Calu3 (cell line): ENCODE results near the gene USP43. TPM values are rescaled to one million over a fixed set of nuclear protein-coding genes. Genes with fewer than 3 reads are reported as not detected.

ENCODE experiments used
- BruUV-seq: library from RNA; stranded (reverse); fragments of 400-500 nt; replicated peaks from 2 replicates; lab custom pipeline; 2021; lab: Mats Ljungman, UMichigan
- CTCF ChIA-PET: fragments of 300-600 bp; sonication (Branson Sonifier 250); formaldehyde crosslinking; loops from one replicate; lab custom pipeline; 2022; ENCODE audit warnings: antibody characterized with exemption; lab: Charles Lee
- DNase-seq: peaks from one replicate; pipeline ENCODE4 v3.0.0; 2022
- H3K27ac Mint-ChIP-seq: one replicate; pipeline ENCODE4 v1.8.0; 2022; ENCODE audit warnings: mixed read lengths; ENCODE audit not compliant: unreplicated experiment
- H3K27me3 Mint-ChIP-seq: one replicate; pipeline ENCODE4 v1.8.0; 2022; ENCODE audit warnings: mixed read lengths; ENCODE audit not compliant: unreplicated experiment
- H3K36me3 Mint-ChIP-seq: one replicate; pipeline ENCODE4 v1.8.0; 2022; ENCODE audit warnings: mild to moderate bottlenecking, moderate library complexity, mixed read lengths; ENCODE audit not compliant: insufficient read depth, unreplicated experiment
- H3K4me1 Mint-ChIP-seq: one replicate; pipeline ENCODE4 v1.8.0; 2022; ENCODE audit warnings: mild to moderate bottlenecking, low read depth, mixed read lengths; ENCODE audit not compliant: unreplicated experiment
- H3K4me3 Mint-ChIP-seq: one replicate; pipeline ENCODE4 v1.8.0; 2022; ENCODE audit warnings: mild to moderate bottlenecking, low read depth, moderate library complexity, mixed read lengths; ENCODE audit not compliant: unreplicated experiment
- H3K9me3 Mint-ChIP-seq: one replicate; pipeline ENCODE4 v1.8.0; 2022; ENCODE audit warnings: low read depth, mixed read lengths; ENCODE audit not compliant: unreplicated experiment
- intact Hi-C: fragments of 100-400 bp; cut with micrococcal nuclease; formaldehyde crosslinking; loops from one replicate; pipeline ENCODE4 v1.10.0; 2022; ENCODE audit not compliant: unreplicated experiment
- total RNA-seq: library from RNA; stranded (reverse); gene quantifications from 2 replicates; pipeline ENCODE4 v1.2.3, GENCODE V29; 2022
- TF ChIP-seq, protein P1 (sequence below): fragments of 200-600 bp; IDR thresholded peaks from one replicate; pipeline ENCODE4 v1.8.0; 2022; ENCODE audit warnings: antibody characterized with exemption; ENCODE audit not compliant: unreplicated experiment

USP43 gene
- total RNA-seq, 1 experiment from 2014 or later: 6.7 TPM

DNA sequence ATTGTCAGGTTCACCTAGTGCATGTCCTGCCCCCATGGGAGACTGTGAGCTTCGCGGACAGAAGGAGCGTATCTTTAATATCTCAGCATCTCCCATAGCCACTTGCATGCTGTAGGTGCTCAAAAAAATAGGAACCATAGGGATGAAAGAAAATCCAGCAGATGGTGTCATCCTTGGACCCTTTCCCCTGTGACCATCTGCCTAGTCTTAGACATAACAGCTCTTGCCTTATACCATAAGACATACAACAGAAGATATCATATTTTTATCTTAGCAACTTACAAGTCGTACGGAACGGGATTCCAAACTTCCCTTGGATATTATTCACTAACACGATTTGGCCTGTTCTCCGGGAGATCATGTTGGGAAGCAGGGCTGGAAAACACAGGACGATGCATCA is 131.6 kb downstream of the USP43 start:
- DNase-seq: no peak
- no TSS peak for BruUV-seq
- H3K4me3 Mint-ChIP-seq: no peak overlapping the region
- CTCF ChIA-PET: interaction anchor here (0.7 kb wide), 1 partner anchor 82 kb away, joined by 5 read pairs; no protein-coding TSS in a partner anchor
- no peaks in the 10 kb centered on the region for H3K4me1 Mint-ChIP-seq
- no peak overlapping the region for H3K27ac Mint-ChIP-seq
- H3K27me3 Mint-ChIP-seq: peaks cover 16% of the 10 kb centered on the region
- TF ChIP-seq, protein P1, sequence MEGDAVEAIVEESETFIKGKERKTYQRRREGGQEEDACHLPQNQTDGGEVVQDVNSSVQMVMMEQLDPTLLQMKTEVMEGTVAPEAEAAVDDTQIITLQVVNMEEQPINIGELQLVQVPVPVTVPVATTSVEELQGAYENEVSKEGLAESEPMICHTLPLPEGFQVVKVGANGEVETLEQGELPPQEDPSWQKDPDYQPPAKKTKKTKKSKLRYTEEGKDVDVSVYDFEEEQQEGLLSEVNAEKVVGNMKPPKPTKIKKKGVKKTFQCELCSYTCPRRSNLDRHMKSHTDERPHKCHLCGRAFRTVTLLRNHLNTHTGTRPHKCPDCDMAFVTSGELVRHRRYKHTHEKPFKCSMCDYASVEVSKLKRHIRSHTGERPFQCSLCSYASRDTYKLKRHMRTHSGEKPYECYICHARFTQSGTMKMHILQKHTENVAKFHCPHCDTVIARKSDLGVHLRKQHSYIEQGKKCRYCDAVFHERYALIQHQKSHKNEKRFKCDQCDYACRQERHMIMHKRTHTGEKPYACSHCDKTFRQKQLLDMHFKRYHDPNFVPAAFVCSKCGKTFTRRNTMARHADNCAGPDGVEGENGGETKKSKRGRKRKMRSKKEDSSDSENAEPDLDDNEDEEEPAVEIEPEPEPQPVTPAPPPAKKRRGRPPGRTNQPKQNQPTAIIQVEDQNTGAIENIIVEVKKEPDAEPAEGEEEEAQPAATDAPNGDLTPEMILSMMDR: no peak
- no peaks in the 10 kb centered on the region for H3K9me3 Mint-ChIP-seq
- H3K36me3 Mint-ChIP-seq: no peaks in the 10 kb centered on the region
- intact Hi-C loops: no loop called here

Other genes starting within 250 kb of the USP43 start
- 31.6 and 32.4 TPM in 2 replicates for gene STX8, start 69.7 kb upstream of the USP43 start, total RNA-seq
- not detected in 2 replicates for gene CFAP52, start 68.9 kb upstream of the USP43 start, total RNA-seq
- gene DHRS7C, start 146.1 kb downstream of the USP43 start, total RNA-seq: not detected in 2 replicates
- not detected in 2 replicates for gene GSG1L2, start 176.6 kb downstream of the USP43 start, total RNA-seq
- 0.20 and 0.59 TPM in 2 replicates for gene GLP2R, start 180.4 kb downstream of the USP43 start, total RNA-seq